ENCODE results near the gene CHST8.

The CHST8 gene

DNA sequence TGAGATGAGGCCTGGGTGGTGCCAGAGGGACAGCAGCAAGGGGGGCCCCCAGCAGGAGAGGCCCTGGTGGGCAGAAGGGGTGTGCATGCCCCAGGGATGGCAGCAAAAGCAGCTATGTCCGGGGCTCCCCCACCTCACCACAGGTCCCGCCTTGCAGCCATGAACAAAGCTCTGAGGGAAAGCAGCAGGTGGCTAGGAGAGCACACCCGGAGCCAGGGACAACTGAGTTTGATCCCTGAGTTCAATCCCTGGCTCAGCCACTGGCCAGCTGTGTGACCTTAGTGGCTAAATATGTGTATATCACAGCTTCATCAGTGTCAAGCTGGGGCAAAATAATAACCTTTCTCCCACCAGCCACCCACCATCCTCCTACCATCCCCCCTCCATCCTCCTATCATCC lies 127.3 kb downstream of the CHST8 start:
- Histone ChIP-seq H3K9me3 (ENCODE audit: control insufficient read depth, low read length) (no peaks in the 10 kb centered on the region), H3K4me3 (ENCODE audit: insufficient read depth, low read depth, low read length, poor library complexity, severe bottlenecking) (no peak overlapping the region), H3K4me1 (ENCODE audit: control insufficient read depth, insufficient read depth, low read length, poor library complexity, severe bottlenecking) (no peaks in the 10 kb centered on the region), H3K27me3 (replicated peaks; ENCODE audit: control insufficient read depth, insufficient read depth, low read length, poor library complexity, severe bottlenecking) (no peaks in the 10 kb centered on the region), H3K27ac (ENCODE audit: insufficient read depth, low read length, poor library complexity, severe bottlenecking) (no peak overlapping the region), H3K36me3 (ENCODE audit: control insufficient read depth, insufficient read depth, low read length) (no peaks in the 10 kb centered on the region)
- DNase-seq, result no peak

DNA sequence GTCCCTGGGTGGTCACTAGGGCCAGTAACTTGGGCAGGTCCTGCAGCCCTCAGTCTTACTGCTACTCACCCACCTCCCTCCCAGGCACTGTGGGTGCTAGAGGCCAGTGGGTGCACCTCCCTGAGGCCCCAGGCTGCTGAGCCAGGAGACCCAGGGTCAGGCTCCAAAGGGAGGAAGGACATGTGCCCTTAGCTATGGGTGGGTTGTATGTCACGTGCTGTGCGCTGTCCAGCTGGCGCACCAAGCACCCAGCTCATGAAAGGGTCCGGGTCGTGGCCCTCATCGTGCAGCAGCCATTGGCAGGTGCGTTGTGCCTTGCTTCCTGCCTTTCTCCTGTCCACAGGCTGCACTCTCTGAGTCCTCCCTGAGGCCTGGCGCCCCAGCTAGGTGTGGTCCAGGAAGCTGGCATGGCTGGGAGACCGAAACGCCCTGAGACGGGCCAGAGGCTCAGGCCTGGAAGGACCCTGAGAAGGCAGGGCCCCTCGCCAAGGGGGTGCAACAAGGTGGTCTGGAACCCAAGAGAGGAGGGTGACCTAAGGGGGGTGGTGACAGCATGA lies 127.9 kb downstream of the CHST8 start:
- H3K36me3 ChIP-seq (ENCODE audit: control insufficient read depth, insufficient read depth, low read length), result no peaks in the 10 kb centered on the region
- no peak for DNase-seq
- H3K27ac ChIP-seq (ENCODE audit: insufficient read depth, low read length, poor library complexity, severe bottlenecking), result no peak overlapping the region
- H3K4me1 ChIP-seq (ENCODE audit: control insufficient read depth, insufficient read depth, low read length, poor library complexity, severe bottlenecking), result no peaks in the 10 kb centered on the region
- H3K4me3 ChIP-seq (ENCODE audit: insufficient read depth, low read depth, low read length, poor library complexity, severe bottlenecking), result no peak overlapping the region
- no peaks in the 10 kb centered on the region for H3K27me3 ChIP-seq (replicated peaks; ENCODE audit: control insufficient read depth, insufficient read depth, low read length, poor library complexity, severe bottlenecking)
- H3K9me3 ChIP-seq (ENCODE audit: control insufficient read depth, low read length), result no peaks in the 10 kb centered on the region

DNA sequence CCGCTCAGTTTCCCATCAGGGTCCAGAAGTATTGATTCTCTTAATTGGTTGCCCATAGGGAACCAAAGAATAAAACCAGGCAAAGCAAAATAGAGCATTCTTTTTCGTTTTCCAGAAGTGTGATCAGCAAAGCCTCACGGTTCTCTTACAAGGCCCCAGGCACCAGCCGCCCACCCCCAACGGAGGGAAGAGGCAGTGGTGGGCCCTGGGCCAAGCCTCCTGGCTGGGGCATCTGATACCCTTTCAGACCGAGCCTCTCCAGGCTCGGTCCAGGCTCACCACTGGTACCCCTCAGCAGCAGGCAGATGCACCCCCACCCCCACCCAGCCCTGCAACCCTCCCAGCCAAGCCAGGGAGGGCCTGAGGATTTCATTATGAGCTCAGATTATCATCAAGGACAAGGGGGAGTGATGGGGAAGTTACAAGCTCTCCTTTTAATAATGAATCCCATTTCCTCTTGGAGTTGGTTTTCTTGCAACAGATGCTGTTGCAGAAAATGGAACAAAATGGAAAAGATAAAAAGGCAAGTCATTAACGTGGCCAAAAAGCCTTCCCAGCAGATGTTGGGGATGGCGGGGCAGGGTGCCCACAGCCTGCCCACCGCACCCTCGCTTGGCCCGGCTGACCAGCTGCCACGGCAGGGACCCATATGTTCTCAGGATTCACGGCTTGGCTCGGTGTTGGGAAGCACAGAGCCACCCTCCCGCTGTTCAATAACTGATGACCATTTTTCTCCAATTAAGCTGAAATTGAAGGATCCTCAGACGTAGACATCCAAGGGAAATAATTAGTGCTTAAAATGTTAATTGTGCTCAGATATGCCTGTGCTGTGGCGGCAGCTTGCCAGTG lies 129.1 kb downstream of the CHST8 start:
- Histone ChIP-seq H3K4me3 (ENCODE audit: insufficient read depth, low read depth, low read length, poor library complexity, severe bottlenecking) (no peak overlapping the region), H3K36me3 (ENCODE audit: control insufficient read depth, insufficient read depth, low read length) (no peaks in the 10 kb centered on the region), H3K4me1 (ENCODE audit: control insufficient read depth, insufficient read depth, low read length, poor library complexity, severe bottlenecking) (no peaks in the 10 kb centered on the region), H3K27me3 (replicated peaks; ENCODE audit: control insufficient read depth, insufficient read depth, low read length, poor library complexity, severe bottlenecking) (no peaks in the 10 kb centered on the region), H3K27ac (ENCODE audit: insufficient read depth, low read length, poor library complexity, severe bottlenecking) (no peak overlapping the region), H3K9me3 (ENCODE audit: control insufficient read depth, low read length) (no peaks in the 10 kb centered on the region)
- DNase-seq, result no peak

DNA sequence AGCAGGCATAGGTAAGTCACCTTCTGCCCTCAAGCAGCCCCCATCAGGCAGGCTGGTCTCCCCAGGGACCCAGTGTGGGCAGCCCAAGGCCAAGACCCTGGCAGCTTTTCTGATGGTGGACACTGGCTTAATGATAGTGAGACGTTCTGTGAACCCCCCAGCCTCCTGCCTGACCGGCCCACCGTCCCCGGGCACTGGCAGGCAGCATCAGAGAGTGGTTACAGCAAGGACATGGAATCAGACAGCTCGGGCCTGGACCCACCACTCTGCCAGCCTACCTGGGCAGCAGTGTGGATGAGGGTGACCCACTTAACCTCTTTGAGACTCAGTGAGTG lies 129.7 kb downstream of the CHST8 start:
- Histone ChIP-seq H3K4me1 (ENCODE audit: control insufficient read depth, insufficient read depth, low read length, poor library complexity, severe bottlenecking) (no peaks in the 10 kb centered on the region), H3K27ac (ENCODE audit: insufficient read depth, low read length, poor library complexity, severe bottlenecking) (no peak overlapping the region), H3K4me3 (ENCODE audit: insufficient read depth, low read depth, low read length, poor library complexity, severe bottlenecking) (no peak overlapping the region), H3K27me3 (replicated peaks; ENCODE audit: control insufficient read depth, insufficient read depth, low read length, poor library complexity, severe bottlenecking) (no peaks in the 10 kb centered on the region), H3K36me3 (ENCODE audit: control insufficient read depth, insufficient read depth, low read length) (no peaks in the 10 kb centered on the region), H3K9me3 (ENCODE audit: control insufficient read depth, low read length) (no peaks in the 10 kb centered on the region)
- no peak for DNase-seq

DNA sequence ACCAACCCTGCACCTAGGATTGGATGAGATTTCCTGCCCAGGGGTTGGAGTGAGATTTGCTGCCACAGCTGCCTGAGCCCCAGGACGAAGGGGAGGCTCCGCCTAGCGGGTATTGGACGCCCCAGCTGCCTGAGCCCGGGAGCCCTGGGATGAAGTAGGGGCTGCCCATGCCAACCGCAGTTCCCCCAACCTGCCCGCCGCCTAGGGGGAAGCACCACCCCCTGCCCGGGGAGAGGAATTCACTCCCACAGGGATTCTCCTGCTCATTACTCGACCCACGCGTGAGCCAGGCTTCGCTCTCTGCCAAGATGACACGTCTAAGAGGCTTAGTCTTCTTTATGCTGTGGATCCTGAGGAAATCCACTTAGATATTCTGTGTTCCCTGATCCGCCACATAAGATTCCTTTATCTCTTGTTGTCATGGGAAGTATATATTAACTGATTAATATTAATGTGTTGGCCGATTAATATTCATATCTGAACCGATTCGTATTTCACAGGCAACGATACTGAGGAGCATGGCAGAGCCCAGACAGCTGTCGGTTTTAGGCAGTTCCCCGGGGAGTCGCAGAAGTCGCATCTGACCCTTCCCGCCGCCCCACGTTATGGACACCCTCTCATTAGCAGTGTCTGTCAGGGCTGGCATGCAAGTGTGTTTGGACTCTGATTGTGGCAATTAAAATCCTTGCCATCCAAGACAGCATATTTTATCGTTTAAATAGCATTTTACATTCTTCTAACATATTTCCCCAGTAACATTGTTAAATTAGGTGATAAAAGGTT lies 130.5 kb downstream of the CHST8 start:
- Histone ChIP-seq H3K27ac (ENCODE audit: insufficient read depth, low read length, poor library complexity, severe bottlenecking) (no peak overlapping the region), H3K4me1 (ENCODE audit: control insufficient read depth, insufficient read depth, low read length, poor library complexity, severe bottlenecking) (no peaks in the 10 kb centered on the region), H3K4me3 (ENCODE audit: insufficient read depth, low read depth, low read length, poor library complexity, severe bottlenecking) (no peak overlapping the region), H3K36me3 (ENCODE audit: control insufficient read depth, insufficient read depth, low read length) (no peaks in the 10 kb centered on the region), H3K27me3 (replicated peaks; ENCODE audit: control insufficient read depth, insufficient read depth, low read length, poor library complexity, severe bottlenecking) (no peaks in the 10 kb centered on the region), H3K9me3 (ENCODE audit: control insufficient read depth, low read length) (no peaks in the 10 kb centered on the region)
- no peak for DNase-seq

DNA sequence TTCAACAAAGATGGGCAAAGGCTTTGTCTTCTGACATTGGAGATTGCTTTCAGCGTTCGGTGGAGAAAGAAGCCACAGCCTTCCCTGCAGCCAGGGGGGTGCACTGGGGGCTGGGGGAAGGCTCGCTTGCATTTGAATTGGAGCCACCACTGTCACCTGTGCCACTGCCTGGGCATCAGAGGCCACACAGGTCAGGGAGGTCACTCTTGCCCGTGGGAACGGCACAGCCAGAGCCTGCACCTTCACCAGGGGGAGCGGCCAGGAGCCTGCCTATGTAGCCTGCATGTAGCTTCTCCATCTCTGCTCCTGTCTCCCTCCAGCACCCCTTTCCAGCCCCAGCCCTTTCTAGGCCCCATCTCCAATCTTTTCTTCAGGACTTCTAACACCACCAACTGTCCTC lies 131.2 kb downstream of the CHST8 start:
- Histone ChIP-seq H3K27me3 (replicated peaks; ENCODE audit: control insufficient read depth, insufficient read depth, low read length, poor library complexity, severe bottlenecking) (no peaks in the 10 kb centered on the region), H3K9me3 (ENCODE audit: control insufficient read depth, low read length) (no peaks in the 10 kb centered on the region), H3K27ac (ENCODE audit: insufficient read depth, low read length, poor library complexity, severe bottlenecking) (no peak overlapping the region), H3K4me1 (ENCODE audit: control insufficient read depth, insufficient read depth, low read length, poor library complexity, severe bottlenecking) (no peaks in the 10 kb centered on the region), H3K4me3 (ENCODE audit: insufficient read depth, low read depth, low read length, poor library complexity, severe bottlenecking) (no peak overlapping the region), H3K36me3 (ENCODE audit: control insufficient read depth, insufficient read depth, low read length) (no peaks in the 10 kb centered on the region)
- no peak for DNase-seq

DNA sequence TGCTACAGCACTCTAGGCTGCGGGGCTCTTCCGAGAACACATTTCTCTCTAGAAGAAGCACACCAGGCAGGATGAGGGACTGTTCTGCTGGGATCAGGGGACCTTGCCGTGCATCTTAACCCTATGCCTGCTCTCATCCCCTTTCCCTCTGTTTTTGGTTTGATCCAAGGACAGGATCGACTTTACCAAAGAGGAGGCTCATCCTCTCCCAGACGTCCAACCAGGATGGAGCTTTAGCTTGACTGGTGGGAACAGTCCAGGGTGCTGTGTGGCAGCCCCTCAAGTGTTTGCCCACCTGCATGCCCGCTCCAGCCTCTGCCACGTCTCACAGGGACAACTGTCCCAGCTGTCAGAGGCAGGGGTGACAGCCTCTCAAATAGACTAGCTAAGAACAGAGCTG lies 132.6 kb downstream of the CHST8 start:
- no peaks in the 10 kb centered on the region for H3K4me1 ChIP-seq (ENCODE audit: control insufficient read depth, insufficient read depth, low read length, poor library complexity, severe bottlenecking)
- no peak overlapping the region for H3K27ac ChIP-seq (ENCODE audit: insufficient read depth, low read length, poor library complexity, severe bottlenecking)
- no peaks in the 10 kb centered on the region for H3K27me3 ChIP-seq (replicated peaks; ENCODE audit: control insufficient read depth, insufficient read depth, low read length, poor library complexity, severe bottlenecking)
- H3K4me3 ChIP-seq (ENCODE audit: insufficient read depth, low read depth, low read length, poor library complexity, severe bottlenecking), result no peak overlapping the region
- no peaks in the 10 kb centered on the region for H3K36me3 ChIP-seq (ENCODE audit: control insufficient read depth, insufficient read depth, low read length)
- H3K9me3 ChIP-seq (ENCODE audit: control insufficient read depth, low read length), result no peaks in the 10 kb centered on the region
- no peak for DNase-seq

DNA sequence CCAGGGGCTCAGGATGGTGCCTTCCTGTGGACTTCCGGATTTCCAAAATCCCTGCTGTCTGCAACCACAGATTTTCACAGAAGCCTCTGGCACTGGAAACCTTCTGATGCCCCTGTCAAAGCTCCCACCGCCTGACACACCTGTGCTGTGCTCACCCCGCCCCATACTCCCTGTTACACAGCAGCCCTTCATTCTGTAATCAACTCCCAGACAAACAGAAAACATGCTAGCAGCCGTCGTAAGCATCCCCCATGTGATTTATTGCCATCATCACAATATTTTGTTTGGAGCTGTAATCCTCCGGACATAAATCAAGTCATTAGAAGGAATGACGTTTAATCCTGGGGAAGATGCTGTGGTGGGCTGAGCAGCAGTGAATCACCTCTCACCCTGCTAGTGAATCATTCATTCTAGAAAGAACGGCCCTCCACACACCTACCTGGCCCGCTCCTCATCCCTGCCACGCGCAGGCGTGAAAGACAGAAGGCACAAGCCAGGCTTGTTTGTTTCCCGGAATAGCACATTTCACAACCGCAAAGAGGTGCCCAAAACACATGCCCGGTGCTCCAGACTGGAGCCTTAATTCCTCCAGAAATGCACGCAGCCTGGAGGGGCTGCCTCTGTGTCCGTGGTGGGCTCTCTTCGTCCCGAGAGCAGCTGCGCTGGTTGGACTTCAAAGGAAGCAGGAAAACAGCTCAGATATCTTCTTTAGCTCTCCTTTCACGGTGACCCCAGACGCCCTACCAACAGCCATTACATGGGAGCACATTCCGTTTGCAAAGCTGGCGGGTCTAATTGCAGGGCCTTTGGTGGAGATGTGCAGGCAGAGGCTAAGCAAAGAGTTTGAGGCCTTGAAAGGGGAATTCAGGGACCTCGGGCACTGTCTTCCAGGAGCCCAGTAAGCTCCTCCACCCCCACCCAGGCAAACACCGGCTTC lies 133.6 kb downstream of the CHST8 start:
- Histone ChIP-seq H3K36me3 (ENCODE audit: control insufficient read depth, insufficient read depth, low read length) (no peaks in the 10 kb centered on the region), H3K9me3 (ENCODE audit: control insufficient read depth, low read length) (no peaks in the 10 kb centered on the region), H3K4me1 (ENCODE audit: control insufficient read depth, insufficient read depth, low read length, poor library complexity, severe bottlenecking) (no peaks in the 10 kb centered on the region), H3K27ac (ENCODE audit: insufficient read depth, low read length, poor library complexity, severe bottlenecking) (no peak overlapping the region), H3K4me3 (ENCODE audit: insufficient read depth, low read depth, low read length, poor library complexity, severe bottlenecking) (no peak overlapping the region), H3K27me3 (replicated peaks; ENCODE audit: control insufficient read depth, insufficient read depth, low read length, poor library complexity, severe bottlenecking) (no peaks in the 10 kb centered on the region)
- no peak for DNase-seq

DNA sequence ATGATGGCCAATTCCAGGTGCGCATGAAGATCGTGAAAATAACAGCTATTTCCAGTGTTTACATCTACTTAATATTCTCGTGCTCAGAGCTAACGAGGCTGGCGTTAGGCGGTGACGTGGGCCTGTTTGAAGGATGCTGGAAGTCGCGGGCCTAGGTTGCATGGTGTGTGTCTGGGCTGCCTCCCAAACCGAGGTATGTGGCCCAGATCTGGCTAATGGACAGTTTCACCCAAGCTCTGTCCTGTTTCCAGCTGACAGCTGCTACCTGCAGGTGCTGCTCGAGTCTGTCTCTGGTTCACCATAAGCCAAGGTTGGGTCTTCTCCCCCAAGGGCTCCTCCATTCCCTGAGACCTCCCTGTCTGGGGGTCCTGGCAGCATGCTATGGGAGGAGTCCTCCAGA lies 134.4 kb downstream of the CHST8 start:
- no peaks in the 10 kb centered on the region for H3K9me3 ChIP-seq (ENCODE audit: control insufficient read depth, low read length)
- H3K36me3 ChIP-seq (ENCODE audit: control insufficient read depth, insufficient read depth, low read length), result no peaks in the 10 kb centered on the region
- H3K27ac ChIP-seq (ENCODE audit: insufficient read depth, low read length, poor library complexity, severe bottlenecking), result no peak overlapping the region
- H3K27me3 ChIP-seq (replicated peaks; ENCODE audit: control insufficient read depth, insufficient read depth, low read length, poor library complexity, severe bottlenecking), result no peaks in the 10 kb centered on the region
- no peak for DNase-seq
- H3K4me1 ChIP-seq (ENCODE audit: control insufficient read depth, insufficient read depth, low read length, poor library complexity, severe bottlenecking), result no peaks in the 10 kb centered on the region
- no peak overlapping the region for H3K4me3 ChIP-seq (ENCODE audit: insufficient read depth, low read depth, low read length, poor library complexity, severe bottlenecking)
